Measurements from ENCODE around the gene AMPH. TPM values are rescaled to one million over a fixed set of nuclear protein-coding genes. Genes with fewer than 3 reads are reported as not detected.
A peak's percentile ranks its signal among the peaks of the same experiment; 100 is the strongest.

AMPH gene
- total and polyA plus RNA-seq, 2 of the 4 experiments (the other 2 are of a cell fraction), result 3.9 to 4.8 TPM

- POLR2A ChIA-PET (ENCODE audit: unreplicated experiment), result no interaction called here
- BruUV-seq (replicated peaks), result no TSS peak
- CTCF ChIA-PET, result no interaction called here
These were observed 167.6 kb downstream of the AMPH start for GRCh38 chr7:38463277-38464225.

More at GRCh38 chr7:38463277-38464225, 167.6 kb downstream of the AMPH start:
- Histone ChIP-seq H3K9me1 (ENCODE audit: insufficient read depth, low read length) (no peaks in the 10 kb centered on the region), H2BK15ac (ENCODE audit: low read depth, low read length) (no peak overlapping the region), H3K4me2 (ENCODE audit: low read depth, low read length) (peak overlapping the region; percentile 61; the same call in 1 of the 2 replicates), H3K18ac (ENCODE audit: low read depth, low read length) (no peak overlapping the region), H2BK5ac (ENCODE audit: low read depth, low read length, poor library complexity, severe bottlenecking) (no peak overlapping the region), H3K23ac (ENCODE audit: low read depth, low read length) (no peak overlapping the region; the same call in 1 of the 2 replicates), H3K14ac (replicated peaks; ENCODE audit: low read depth, low read length) (no peak overlapping the region), H3K27ac (ENCODE audit: insufficient read depth, low read length) (no peak overlapping the region), H3K4me1 (ENCODE audit: control insufficient read depth, insufficient read depth, low read length) (peaks cover 1% of the 10 kb centered on the region; the same call in 1 of the 2 replicates), H4K91ac (ENCODE audit: insufficient read depth, low read depth, low read length) (no peak overlapping the region), H4K5ac (ENCODE audit: low read depth, low read length) (no peak overlapping the region), H3K79me1 (ENCODE audit: low read depth in 1 of 2, low read length in 2 of 2) (no peaks in the 10 kb centered on the region), H2AK9ac (replicated peaks; ENCODE audit: low read depth, low read length, poor library complexity) (no peak overlapping the region), H4K20me1 (ENCODE audit: insufficient read depth, low read length) (no peaks in the 10 kb centered on the region), H4K8ac (ENCODE audit: low read depth in 2 of 2, low read length in 2 of 2) (no peak overlapping the region), H3K36me3 (ENCODE audit: control insufficient read depth, insufficient read depth, low read length) (no peaks in the 10 kb centered on the region), H3K4me3 (ENCODE audit: insufficient read depth, low read depth, low read length) (no peak overlapping the region), H2AFZ (replicated peaks; ENCODE audit: low read length, poor library complexity) (peak overlapping the region; percentile 70), H3K4ac (ENCODE audit: low read depth, low read length) (no peak overlapping the region; the same call in 1 of the 2 replicates), H2AK5ac (ENCODE audit: low read depth, low read length) (no peak overlapping the region), H3K9me3 (ENCODE audit: control insufficient read depth, insufficient read depth, low read length) (no peaks in the 10 kb centered on the region), H2BK120ac (ENCODE audit: low read depth, low read length) (no peak overlapping the region), H3K9ac (ENCODE audit: low read depth, low read length) (no peak overlapping the region), H3K27me3 (ENCODE audit: control insufficient read depth, insufficient read depth, low read length) (no peaks in the 10 kb centered on the region), H3K56ac (ENCODE audit: extremely low read depth, insufficient read depth, low read length) (no peak overlapping the region), H2BK20ac (ENCODE audit: low read depth, low read length) (no peak overlapping the region)
- 0% methylated on average over 1 of the region's 8 CpGs; no CpG with 5 or more reads in 1 of the 2 experiments for WGBS, 2 experiments (ENCODE audit: extremely low coverage in 2 of 2, insufficient read length in 1 of 2)
- intact Hi-C loops (cut with micrococcal nuclease), result no loop called here
- TF ChIP-seq POLR2A (IDR thresholded peaks at IDR 0.05; ENCODE audit: low read depth, low read length) (no peak), CHD1 (IDR thresholded peaks at IDR 0.05; ENCODE audit: low read depth, low read length) (no peak), RCOR1 (IDR thresholded peaks at IDR 0.05; ENCODE audit: insufficient replicate concordance, low read length) (no peak), SMC3 (IDR thresholded peaks at IDR 0.05; ENCODE audit: low read depth, low read length) (no peak), BHLHE40 (IDR thresholded peaks at IDR 0.05; ENCODE audit: low read depth, low read length) (no peak), MXI1 (IDR thresholded peaks at IDR 0.05; ENCODE audit: borderline replicate concordance, low read depth, low read length) (no peak), ELK1 (IDR thresholded peaks at IDR 0.05; ENCODE audit: borderline replicate concordance, low read depth, low read length) (no peak), MAFK (IDR thresholded peaks at IDR 0.05; ENCODE audit: low read depth, low read length) (no peak)
- peak; percentile 54 for ATAC-seq (ENCODE audit: low read depth)
- DNase-seq, result peak; percentile 77
- in situ Hi-C loops (cut with MboI; ENCODE audit: low sequenced_read_pairs), result no loop called here
- dilution Hi-C loops (cut with HindIII; ENCODE audit: low sequenced_read_pairs, unreplicated experiment), result no loop called here
